ENCODE measurements around the gene ZNF879.

DNA sequence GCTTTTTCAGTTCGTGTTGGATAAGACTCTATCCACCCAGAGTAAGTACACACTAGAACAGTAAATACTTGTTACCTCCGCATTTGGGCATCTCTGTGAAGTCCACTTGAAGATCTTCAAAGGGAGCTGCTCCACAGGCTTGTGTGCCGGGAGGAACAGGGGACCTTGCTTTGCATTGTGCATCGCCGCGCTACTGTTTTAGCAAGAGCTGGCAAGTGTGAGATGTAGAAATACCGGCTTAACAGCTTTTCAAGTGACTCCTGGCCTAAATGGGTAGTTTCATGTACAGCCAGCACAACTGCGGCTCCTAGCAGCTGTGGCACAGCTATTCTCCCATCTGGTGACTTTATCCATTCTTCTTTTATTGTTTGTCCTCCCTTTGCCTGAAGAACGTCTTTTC is 28.2 kb downstream of the ZNF879 start:
- TF ChIP-seq, protein P1, sequence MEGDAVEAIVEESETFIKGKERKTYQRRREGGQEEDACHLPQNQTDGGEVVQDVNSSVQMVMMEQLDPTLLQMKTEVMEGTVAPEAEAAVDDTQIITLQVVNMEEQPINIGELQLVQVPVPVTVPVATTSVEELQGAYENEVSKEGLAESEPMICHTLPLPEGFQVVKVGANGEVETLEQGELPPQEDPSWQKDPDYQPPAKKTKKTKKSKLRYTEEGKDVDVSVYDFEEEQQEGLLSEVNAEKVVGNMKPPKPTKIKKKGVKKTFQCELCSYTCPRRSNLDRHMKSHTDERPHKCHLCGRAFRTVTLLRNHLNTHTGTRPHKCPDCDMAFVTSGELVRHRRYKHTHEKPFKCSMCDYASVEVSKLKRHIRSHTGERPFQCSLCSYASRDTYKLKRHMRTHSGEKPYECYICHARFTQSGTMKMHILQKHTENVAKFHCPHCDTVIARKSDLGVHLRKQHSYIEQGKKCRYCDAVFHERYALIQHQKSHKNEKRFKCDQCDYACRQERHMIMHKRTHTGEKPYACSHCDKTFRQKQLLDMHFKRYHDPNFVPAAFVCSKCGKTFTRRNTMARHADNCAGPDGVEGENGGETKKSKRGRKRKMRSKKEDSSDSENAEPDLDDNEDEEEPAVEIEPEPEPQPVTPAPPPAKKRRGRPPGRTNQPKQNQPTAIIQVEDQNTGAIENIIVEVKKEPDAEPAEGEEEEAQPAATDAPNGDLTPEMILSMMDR (IDR thresholded peaks at IDR 0.05), result no peak
- no peak for TF ChIP-seq POLR2A (IDR thresholded peaks at IDR 0.05)

All from vagina (tissue), 2 donors.